Keratinocyte (primary cell): Measurements from ENCODE around the gene HOXB9.

Experiments
- EZH2 ChIP-seq: IDR thresholded peaks from one replicate; pipeline ENCODE4 v1.6.1; 2012; ENCODE audit warnings: inconsistent platforms, mild to moderate bottlenecking, low read length, moderate library complexity
- TF ChIP-seq, protein P1 (sequence below), 3 experiments: IDR thresholded peaks in 1 of 3; conservative IDR thresholded peaks in 1 of 3; optimal IDR thresholded peaks in 1 of 3; 2 replicates in 2 of 3; 3 replicates in 1 of 3; pipeline versions ENCODE3 to v1.5.1; 2011; ENCODE audit warnings: low read length in 3 of 3, mild to moderate bottlenecking in 3 of 3, moderate library complexity in 2 of 3, control low read depth in 1 of 3, inconsistent platforms in 1 of 3; ENCODE audit not compliant: insufficient read depth in 2 of 3; ENCODE audit errors: extremely low read depth in 1 of 3

GRCh38 chr17:48599354-48599753, 26.8 kb downstream of the HOXB9 start:
- TF ChIP-seq, protein P1, sequence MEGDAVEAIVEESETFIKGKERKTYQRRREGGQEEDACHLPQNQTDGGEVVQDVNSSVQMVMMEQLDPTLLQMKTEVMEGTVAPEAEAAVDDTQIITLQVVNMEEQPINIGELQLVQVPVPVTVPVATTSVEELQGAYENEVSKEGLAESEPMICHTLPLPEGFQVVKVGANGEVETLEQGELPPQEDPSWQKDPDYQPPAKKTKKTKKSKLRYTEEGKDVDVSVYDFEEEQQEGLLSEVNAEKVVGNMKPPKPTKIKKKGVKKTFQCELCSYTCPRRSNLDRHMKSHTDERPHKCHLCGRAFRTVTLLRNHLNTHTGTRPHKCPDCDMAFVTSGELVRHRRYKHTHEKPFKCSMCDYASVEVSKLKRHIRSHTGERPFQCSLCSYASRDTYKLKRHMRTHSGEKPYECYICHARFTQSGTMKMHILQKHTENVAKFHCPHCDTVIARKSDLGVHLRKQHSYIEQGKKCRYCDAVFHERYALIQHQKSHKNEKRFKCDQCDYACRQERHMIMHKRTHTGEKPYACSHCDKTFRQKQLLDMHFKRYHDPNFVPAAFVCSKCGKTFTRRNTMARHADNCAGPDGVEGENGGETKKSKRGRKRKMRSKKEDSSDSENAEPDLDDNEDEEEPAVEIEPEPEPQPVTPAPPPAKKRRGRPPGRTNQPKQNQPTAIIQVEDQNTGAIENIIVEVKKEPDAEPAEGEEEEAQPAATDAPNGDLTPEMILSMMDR (optimal IDR thresholded peaks at IDR 0.05 in 1 of 3, IDR thresholded peaks at IDR 0.05 in 1 of 3, conservative IDR thresholded peaks at IDR 0.05 in 1 of 3; ENCODE audit: extremely low read depth in 1 of 3, insufficient read depth in 2 of 3, low read length in 3 of 3): no peak
- TF ChIP-seq EZH2: peak; percentile 48
